Hepatic stellate cell (primary cell): Measurements from ENCODE around the gene GALNT15.

Experiments
- DNase-seq: peaks from one replicate; pipeline ENCODE4 v3.0.0; 2011; ENCODE audit warnings: low spot score

Gene GALNT15

GRCh38 chr3:16227566-16227965 is 53.1 kb downstream of the GALNT15 start:
- DNase-seq: no peak

GRCh38 chr3:16229681-16230080 is 55.2 kb downstream of the GALNT15 start:
- no peak for DNase-seq

- DNase-seq: no peak
Measured at GRCh38 chr3:16231983-16232382, 57.5 kb downstream of the GALNT15 start.

GRCh38 chr3:16233806-16234205 is 59.3 kb downstream of the GALNT15 start:
- no peak for DNase-seq

GRCh38 chr3:16234281-16234680 is 59.8 kb downstream of the GALNT15 start:
- DNase-seq: no peak

GRCh38 chr3:16236030-16236639 is 61.7 kb downstream of the GALNT15 start:
- DNase-seq: no peak

- no peak for DNase-seq
Measured at GRCh38 chr3:16236856-16237393, 62.4 kb downstream of the GALNT15 start.

- no peak for DNase-seq
Measured at GRCh38 chr3:16239086-16239770, 64.7 kb downstream of the GALNT15 start.

GRCh38 chr3:16239780-16240179 is 65.3 kb downstream of the GALNT15 start:
- DNase-seq: no peak

- peak; percentile 55 for DNase-seq
Measured at GRCh38 chr3:16240229-16241023, 65.9 kb downstream of the GALNT15 start.

- DNase-seq: no peak
Measured at GRCh38 chr3:16241225-16241624, 66.7 kb downstream of the GALNT15 start.

GRCh38 chr3:16242177-16242576 is 67.7 kb downstream of the GALNT15 start:
- no peak for DNase-seq

- DNase-seq: peak; percentile 29
Measured at GRCh38 chr3:16243706-16244490, 69.4 kb downstream of the GALNT15 start.

GRCh38 chr3:16245609-16246008 is 71.1 kb downstream of the GALNT15 start:
- no peak for DNase-seq

GRCh38 chr3:16247282-16248061 is 73.0 kb downstream of the GALNT15 start:
- peak; percentile 66 for DNase-seq

GRCh38 chr3:16248556-16248955 is 74.1 kb downstream of the GALNT15 start:
- no peak for DNase-seq

- no peak for DNase-seq
Measured at GRCh38 chr3:16249336-16249735, 74.9 kb downstream of the GALNT15 start.

GRCh38 chr3:16249886-16250285 is 75.4 kb downstream of the GALNT15 start:
- no peak for DNase-seq

- DNase-seq: no peak
Measured at GRCh38 chr3:16251316-16252085, 77.0 kb downstream of the GALNT15 start.

GRCh38 chr3:16252243-16252978 is 77.9 kb downstream of the GALNT15 start:
- no peak for DNase-seq
